ENCODE measurements around the gene STEAP2. TPM values are rescaled to one million over a fixed set of nuclear protein-coding genes. Genes with fewer than 3 reads are reported as not detected.
"Not testable (repeated sequence)": the region's sequence is repeated elsewhere in the genome, so short reads cannot be mapped to it uniquely, and the experiment has no call there.

STEAP2 gene
- total RNA-seq, 2 experiments from 2014 or later = 0.05 TPM; not detected in 1

DNA sequence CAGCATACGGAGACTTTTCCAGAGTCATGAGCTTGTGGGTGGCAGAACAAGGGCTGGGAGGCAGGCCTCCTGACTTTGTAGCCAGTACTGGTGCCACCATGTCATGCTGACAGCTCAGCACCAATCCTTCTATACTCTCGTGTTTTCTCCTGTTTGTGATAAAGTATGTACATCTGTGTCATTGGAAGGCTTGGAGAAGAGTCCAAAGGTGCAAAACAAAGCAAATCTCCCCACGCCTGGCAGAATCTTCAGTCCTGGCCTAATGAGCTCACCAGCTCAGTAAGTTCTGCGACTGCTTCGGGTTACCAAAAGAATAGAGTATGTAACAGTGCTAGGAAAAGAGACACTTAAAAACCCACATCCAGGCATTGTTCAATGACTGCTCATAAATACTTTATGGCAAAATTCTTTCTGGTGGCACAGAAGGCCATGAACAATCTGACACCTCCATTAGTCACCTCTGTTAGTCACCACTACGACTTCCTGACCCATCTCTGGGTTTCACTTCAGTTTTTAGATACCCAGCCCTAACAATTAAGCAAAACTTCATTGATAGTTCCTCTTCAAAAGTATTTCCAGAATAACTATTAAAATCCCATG is 32.8 kb upstream of the STEAP2 start:
- DNase-seq = no peak
- ChIA-PET CTCF (interaction anchor here (1.0 to 1.3 kb wide), 2 partner anchors 25 to 249 kb away, joined by 4 to 10 read pairs; partner anchors contain the start of gene STEAP1), POLR2A (no interaction called here)
- Mint-ChIP-seq H3K27ac (peak overlapping the region; percentile 81), H3K4me1 (peaks cover 25% of the 10 kb centered on the region), H3K36me3 (ENCODE audit: low read depth) (no peaks in the 10 kb centered on the region), H3K4me3 (peak overlapping the region; percentile 3), H3K27me3 (peaks cover 2% of the 10 kb centered on the region), H3K9me3 (no peaks in the 10 kb centered on the region)

DNA sequence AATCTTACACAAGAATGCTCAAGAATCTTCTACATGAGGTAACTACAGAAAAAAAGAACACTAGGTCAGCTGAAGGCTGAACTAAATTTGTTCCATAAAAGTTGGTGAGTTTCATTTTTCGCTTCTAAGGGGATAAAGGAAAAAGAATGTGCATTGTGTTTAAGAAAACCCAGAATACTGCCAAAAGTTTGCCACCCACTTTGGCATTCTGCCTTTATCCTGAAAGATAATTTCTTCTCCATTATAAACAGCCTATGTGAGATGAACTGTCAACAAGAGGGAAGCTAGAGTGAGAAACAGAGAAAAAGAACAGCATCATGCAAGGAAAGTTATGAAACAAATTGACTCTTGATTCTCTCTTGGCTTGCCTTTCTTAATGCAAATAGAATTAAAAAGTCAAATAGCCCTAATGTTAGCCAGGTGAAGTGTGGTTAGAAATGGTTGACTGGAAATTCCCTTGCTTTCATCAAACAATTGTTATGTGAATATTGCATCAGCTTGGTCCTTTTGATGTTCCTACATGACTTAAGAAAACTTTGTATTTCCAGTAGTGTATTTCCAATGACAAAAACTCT is 31.4 kb upstream of the STEAP2 start:
- H3K27ac Mint-ChIP-seq = no peak overlapping the region
- H3K4me1 Mint-ChIP-seq = peaks cover 25% of the 10 kb centered on the region
- H3K4me3 Mint-ChIP-seq = no peak overlapping the region

DNA sequence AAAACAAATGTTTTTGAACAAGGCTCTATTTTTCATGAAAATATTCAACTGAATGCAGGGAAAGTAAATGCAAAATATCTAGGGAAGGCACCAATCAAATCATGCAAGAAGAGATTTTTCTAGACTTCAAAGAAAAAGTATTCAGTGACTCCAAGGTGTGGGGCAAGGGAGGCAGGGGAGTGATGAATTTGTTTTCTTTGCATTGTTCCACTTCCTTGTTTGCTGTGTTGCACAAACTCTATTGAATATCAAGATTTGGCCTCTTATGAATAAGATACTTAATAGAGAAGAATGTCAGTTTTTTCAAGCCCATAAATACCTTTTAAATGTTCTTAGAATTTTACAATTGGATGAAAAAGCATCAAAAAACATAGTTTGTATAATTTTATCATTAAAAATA is 30.9 kb upstream of the STEAP2 start:
- peaks cover 25% of the 10 kb centered on the region for H3K4me1 Mint-ChIP-seq
- H3K27ac Mint-ChIP-seq = no peak overlapping the region
- peaks cover 5% of the 10 kb centered on the region for H3K27me3 Mint-ChIP-seq
- ChIA-PET POLR2A (no interaction called here), CTCF (no interaction called here)
- DNase-seq = no peak
- no peak overlapping the region for H3K4me3 Mint-ChIP-seq
- H3K36me3 Mint-ChIP-seq (ENCODE audit: low read depth) = no peaks in the 10 kb centered on the region
- no peaks in the 10 kb centered on the region for H3K9me3 Mint-ChIP-seq

More for the DNA sequence above, 31.4 kb upstream of the STEAP2 start:
- ChIA-PET CTCF (no interaction called here), POLR2A (no interaction called here)
- no peak for DNase-seq
- Mint-ChIP-seq H3K27me3 (peaks cover 3% of the 10 kb centered on the region), H3K9me3 (no peaks in the 10 kb centered on the region), H3K36me3 (ENCODE audit: low read depth) (no peaks in the 10 kb centered on the region)

DNA sequence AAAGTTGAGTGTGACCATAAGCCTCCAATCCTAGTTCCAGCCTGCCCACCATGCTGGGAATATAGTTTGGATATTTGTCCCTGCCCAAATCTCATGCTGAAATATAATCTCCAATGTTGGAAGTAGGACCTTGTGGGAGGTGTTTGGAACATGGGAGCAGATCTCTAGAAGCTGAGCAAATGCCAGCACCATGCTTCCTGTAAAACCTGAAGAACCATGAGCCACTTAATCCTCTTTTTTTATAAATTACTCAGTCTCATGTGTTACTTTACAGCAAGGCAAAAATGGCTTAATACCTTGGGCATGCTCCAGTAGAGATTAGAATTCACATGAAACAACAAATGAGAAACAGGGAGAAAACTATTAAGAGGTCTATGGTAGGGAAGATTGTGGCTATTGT is 30.1 kb upstream of the STEAP2 start:
- Mint-ChIP-seq H3K9me3 (no peaks in the 10 kb centered on the region), H3K36me3 (ENCODE audit: low read depth) (no peaks in the 10 kb centered on the region), H3K27ac (no peak overlapping the region), H3K4me1 (peaks cover 25% of the 10 kb centered on the region), H3K4me3 (no peak overlapping the region), H3K27me3 (peaks cover 5% of the 10 kb centered on the region)
- POLR2A ChIA-PET = no interaction called here
- CTCF ChIA-PET = no interaction called here
- DNase-seq = no peak

DNA sequence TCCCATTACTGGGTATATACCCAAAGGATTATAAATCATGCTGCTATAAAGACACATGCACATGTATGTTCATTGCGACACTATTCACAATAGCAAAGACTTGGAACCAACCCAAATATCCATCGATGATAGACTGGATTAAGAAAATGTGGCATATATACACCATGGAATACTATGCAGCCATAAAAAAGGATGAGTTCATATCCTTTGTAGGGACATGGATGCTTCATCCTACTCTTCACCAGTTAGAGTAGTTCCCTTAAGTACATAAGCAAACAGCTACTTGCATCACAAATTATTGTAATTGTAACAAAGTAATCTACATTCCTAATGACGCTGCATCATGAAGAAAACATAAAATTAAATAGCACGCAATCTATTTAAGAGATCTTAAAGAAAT is 25.2 kb upstream of the STEAP2 start:
- H3K27ac Mint-ChIP-seq; DNase-seq; H3K9me3 Mint-ChIP-seq; H3K27me3 Mint-ChIP-seq; CTCF ChIA-PET; H3K4me1 Mint-ChIP-seq; POLR2A ChIA-PET; H3K36me3 Mint-ChIP-seq (ENCODE audit: low read depth); H3K4me3 Mint-ChIP-seq: not testable (repeated sequence)

DNA sequence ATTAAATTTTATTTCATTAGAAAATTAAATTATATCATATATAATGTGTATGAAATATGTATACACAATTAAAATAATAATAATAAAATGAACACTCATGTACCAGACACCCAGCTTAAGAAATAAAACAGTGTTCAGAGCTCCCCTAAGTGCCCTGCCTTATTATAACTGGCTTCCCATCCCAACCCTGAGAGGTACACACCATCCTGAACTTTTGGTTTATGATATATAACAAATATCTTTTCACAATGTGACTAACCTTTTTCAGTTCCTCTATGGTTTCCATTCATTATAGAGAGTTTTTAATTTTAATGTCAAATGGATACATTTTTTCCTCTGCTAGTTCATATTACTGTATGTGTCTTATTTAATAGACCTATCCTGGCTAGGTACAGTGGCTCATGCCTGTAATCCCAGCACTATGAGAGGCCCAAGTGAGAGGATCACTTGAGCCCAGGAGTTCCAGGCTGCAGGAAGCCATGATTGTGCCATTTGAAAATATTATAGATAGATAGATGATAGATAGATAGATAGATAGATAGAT is 24.0 kb upstream of the STEAP2 start:
- ChIA-PET POLR2A (interaction anchor here (1.0 kb wide), 1 partner anchor 60 kb away, joined by 3 read pairs; no protein-coding TSS in a partner anchor), CTCF (no interaction called here)
- H3K9me3 Mint-ChIP-seq = peaks cover 13% of the 10 kb centered on the region
- H3K36me3 Mint-ChIP-seq (ENCODE audit: low read depth) = no peaks in the 10 kb centered on the region
- H3K4me3 Mint-ChIP-seq = no peak overlapping the region
- no peak for DNase-seq
- no peak overlapping the region for H3K27ac Mint-ChIP-seq
- peaks cover 6% of the 10 kb centered on the region for H3K4me1 Mint-ChIP-seq
- peaks cover 5% of the 10 kb centered on the region for H3K27me3 Mint-ChIP-seq

DNA sequence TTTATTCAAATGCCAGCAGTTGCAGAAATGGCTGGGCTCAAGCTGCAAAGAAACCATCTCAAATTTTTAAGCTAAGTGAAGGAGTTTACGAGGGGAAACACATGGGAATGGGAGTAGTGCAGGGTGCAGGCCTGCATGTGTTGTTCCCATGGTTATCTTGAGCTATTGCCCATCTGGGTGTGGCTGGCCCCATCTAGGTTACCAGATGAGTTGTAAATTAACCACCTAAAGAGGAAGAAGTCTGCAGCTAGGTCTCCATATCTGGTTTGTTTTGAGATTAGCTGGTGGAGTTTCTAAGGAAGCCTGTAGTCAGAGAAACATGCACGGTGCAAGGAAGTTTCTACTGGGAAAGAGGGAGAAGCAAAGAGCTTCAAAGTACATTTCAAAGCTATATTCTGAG is 23.3 kb upstream of the STEAP2 start:
- no peak overlapping the region for H3K27ac Mint-ChIP-seq
- ChIA-PET CTCF (no interaction called here), POLR2A (interaction anchor here (1.0 kb wide), 1 partner anchor 59 kb away, joined by 3 read pairs; no protein-coding TSS in a partner anchor)
- peaks cover 3% of the 10 kb centered on the region for H3K27me3 Mint-ChIP-seq
- DNase-seq = no peak
- no peaks in the 10 kb centered on the region for H3K36me3 Mint-ChIP-seq (ENCODE audit: low read depth)
- no peak overlapping the region for H3K4me3 Mint-ChIP-seq
- peaks cover 5% of the 10 kb centered on the region for H3K4me1 Mint-ChIP-seq
- peaks cover 18% of the 10 kb centered on the region for H3K9me3 Mint-ChIP-seq

DNA sequence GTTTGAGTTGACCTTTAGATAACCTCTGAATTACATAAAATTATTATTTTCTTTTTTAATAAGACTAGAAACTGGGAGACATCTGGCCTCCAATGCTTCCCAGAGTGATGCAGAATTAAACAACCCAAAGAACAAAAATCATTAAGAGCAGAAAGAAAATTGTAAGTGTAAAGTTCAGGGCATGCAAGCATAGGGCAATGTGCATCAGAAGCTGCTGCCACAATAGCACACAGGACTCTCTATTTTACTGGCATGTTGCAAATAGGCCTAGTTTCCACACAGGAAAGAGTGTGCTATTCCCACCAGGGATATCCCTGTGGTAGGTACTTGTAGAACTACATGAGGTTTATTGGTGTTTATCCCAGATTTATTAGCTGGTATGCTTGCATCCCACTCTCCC is 20.5 kb upstream of the STEAP2 start:
- H3K27me3 Mint-ChIP-seq = peaks cover 2% of the 10 kb centered on the region
- no peaks in the 10 kb centered on the region for H3K36me3 Mint-ChIP-seq (ENCODE audit: low read depth)
- H3K27ac Mint-ChIP-seq = no peak overlapping the region
- DNase-seq = no peak
- POLR2A ChIA-PET = no interaction called here
- H3K4me1 Mint-ChIP-seq = peaks cover 4% of the 10 kb centered on the region
- CTCF ChIA-PET = no interaction called here
- H3K9me3 Mint-ChIP-seq = peaks cover 20% of the 10 kb centered on the region
- H3K4me3 Mint-ChIP-seq = no peak overlapping the region

DNA sequence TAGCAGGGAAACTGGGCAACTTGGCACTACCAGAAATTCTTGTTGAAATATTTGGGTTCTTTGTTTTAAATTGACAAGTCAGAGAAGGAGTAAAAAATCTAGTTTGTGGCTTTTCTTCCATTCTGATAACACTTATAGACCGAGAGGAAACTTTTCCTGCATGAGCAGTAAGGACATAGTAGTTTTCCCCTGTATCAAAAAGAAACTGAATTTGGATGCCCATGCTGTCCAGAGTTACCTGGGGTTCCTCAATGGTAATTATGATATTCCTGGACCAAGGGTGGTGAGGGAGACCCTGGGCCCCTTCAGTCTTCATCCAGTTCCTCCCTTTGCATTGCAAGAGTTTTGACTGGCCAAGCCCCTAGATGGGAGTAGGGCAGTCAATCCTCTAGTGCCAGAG is 19.9 kb upstream of the STEAP2 start:
- Mint-ChIP-seq H3K36me3 (ENCODE audit: low read depth) (no peaks in the 10 kb centered on the region), H3K4me1 (peaks cover 4% of the 10 kb centered on the region), H3K27ac (no peak overlapping the region), H3K9me3 (peaks cover 20% of the 10 kb centered on the region), H3K27me3 (peaks cover 4% of the 10 kb centered on the region), H3K4me3 (no peak overlapping the region)
- no peak for DNase-seq
- ChIA-PET CTCF (no interaction called here), POLR2A (no interaction called here)

DNA sequence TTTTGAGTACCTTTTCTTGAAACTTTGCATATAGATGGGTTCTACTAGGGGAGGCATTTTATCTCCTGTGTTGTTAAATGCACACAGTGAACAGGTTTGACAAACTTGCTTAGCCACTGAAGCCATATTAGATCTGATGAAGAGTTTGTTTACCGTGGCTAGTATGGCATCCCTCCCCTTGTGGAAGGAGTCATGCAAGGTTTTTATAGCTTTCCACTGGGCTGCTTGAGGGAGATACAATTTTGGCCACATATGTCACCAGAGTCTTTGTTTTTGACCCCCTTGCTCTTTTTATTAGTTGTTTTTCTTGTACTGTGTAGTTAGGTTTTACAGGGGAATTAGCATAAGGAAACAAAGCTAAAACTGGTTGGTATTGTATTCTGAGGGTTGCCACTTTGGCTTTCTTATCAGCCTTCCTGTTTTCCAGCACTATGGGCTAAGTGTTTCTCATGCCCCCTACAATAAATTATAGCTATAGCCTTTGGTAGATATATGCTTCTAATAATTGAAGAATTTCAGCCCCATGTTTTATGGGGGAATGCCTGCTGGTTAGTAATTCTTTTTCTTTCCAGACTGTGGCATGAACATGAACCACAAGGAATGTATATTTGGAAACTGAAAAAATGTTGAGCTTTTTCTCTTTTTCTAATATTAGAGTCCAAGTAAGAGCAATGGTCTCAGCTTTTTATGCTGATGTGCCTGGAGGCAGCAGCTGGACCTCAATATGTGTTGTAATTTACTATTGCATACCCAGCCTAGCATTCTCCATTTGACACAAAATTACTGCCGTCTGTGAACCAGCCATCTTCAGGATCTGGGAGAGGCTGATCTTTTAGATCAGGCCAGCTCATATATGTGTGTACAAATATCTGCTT is 18.4 kb upstream of the STEAP2 start:
- Mint-ChIP-seq H3K4me1 (peaks cover 3% of the 10 kb centered on the region), H3K27ac (no peak overlapping the region), H3K9me3 (peaks cover 20% of the 10 kb centered on the region), H3K4me3 (no peak overlapping the region), H3K36me3 (ENCODE audit: low read depth) (no peaks in the 10 kb centered on the region), H3K27me3 (peaks cover 4% of the 10 kb centered on the region)
- POLR2A ChIA-PET = no interaction called here
- CTCF ChIA-PET = interaction anchor here (1.0 kb wide), 1 partner anchor 18 kb away, joined by 3 read pairs; the partner anchor contains the start of gene STEAP2
- no peak for DNase-seq

DNA sequence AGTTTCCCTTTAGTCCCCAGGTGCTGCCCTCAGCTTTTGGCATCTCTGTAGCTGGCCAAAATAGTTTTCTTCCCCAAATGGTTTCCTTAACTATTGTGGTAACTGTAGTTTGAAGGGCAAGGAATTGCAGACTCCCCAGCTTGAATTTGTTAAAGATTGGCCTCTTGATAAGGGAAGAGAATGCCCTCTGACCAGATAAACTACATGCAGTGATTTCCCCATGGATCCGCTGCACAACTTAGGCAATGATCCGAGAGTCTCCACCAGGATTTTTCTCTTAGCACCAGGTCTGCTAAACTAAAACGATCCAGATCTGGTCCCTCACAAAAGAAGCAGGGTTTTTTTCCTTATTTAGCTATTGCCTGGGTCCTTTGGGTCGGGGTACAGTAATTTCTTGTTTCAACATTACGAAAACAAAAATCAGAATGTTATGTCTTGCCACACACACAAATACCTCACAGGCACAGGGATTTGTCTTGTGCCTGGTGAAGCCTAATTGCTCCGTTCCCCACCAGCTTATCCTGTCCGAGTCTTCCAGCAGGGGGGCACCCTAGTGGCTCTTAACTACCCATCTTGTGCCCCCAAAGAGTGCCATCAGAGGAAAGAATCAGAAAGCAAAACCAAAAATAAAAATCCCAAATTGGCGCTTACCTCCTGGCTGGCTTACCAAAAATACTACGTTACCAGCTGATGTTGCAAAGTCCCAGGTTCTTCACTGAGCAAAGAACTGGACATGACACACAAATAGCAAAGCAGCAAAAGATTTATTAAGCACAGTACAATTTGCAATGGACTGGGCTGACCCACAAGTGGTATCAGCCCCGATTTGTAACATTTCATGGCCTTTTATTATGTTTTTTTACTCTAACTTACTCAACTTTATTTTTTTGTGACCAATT is 16.4 kb upstream of the STEAP2 start:
- Mint-ChIP-seq H3K4me3 (no peak overlapping the region), H3K27me3 (peaks cover 4% of the 10 kb centered on the region)
- CTCF ChIA-PET = interaction anchor here (0.5 kb wide), 1 partner anchor 491 kb away, joined by 4 read pairs; no protein-coding TSS in a partner anchor

DNA sequence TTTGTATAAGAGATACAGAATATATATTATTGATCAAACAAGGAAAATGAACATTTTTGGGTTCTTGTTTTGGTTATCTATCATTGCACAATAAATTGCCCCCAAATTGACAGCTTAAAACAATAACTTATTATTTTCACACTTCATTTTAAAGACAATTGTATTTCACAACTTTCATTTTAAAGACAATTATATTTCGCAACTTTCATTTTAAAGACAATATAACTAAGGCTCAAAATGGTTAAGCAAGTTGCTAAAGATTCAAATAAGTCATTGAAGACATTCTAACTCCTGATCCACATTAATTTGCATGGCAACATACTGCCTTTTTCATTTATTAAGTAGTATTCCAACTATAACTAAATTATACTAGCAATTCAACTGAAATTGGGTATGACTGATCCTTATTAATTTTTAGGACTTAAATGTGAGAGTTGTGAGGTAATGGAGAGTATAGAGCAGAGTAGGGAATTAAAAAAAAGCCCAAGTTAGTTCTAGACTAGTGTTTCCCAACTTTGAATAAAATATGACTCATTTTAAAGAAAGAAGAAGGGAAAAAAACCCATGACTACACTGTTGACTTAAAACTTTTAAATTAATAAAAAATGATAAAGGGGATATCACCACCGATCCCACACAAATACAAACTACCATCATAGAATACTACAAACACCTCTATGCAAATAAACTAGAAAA is 9.9 kb upstream of the STEAP2 start:
- Mint-ChIP-seq H3K36me3 (ENCODE audit: low read depth) (no peaks in the 10 kb centered on the region), H3K27me3 (no peaks in the 10 kb centered on the region), H3K9me3 (no peaks in the 10 kb centered on the region), H3K27ac (no peak overlapping the region), H3K4me3 (no peak overlapping the region), H3K4me1 (no peaks in the 10 kb centered on the region)
- no peak for DNase-seq
- ChIA-PET CTCF (no interaction called here), POLR2A (no interaction called here)

More for the DNA sequence above, 16.4 kb upstream of the STEAP2 start:
- POLR2A ChIA-PET = no interaction called here
- H3K4me1 Mint-ChIP-seq = no peaks in the 10 kb centered on the region
- DNase-seq = no peak
- H3K9me3 Mint-ChIP-seq = peaks cover 20% of the 10 kb centered on the region
- no peak overlapping the region for H3K27ac Mint-ChIP-seq
- no peaks in the 10 kb centered on the region for H3K36me3 Mint-ChIP-seq (ENCODE audit: low read depth)
